Measurements from ENCODE around the gene TUG1.

TUG1 gene

DNA sequence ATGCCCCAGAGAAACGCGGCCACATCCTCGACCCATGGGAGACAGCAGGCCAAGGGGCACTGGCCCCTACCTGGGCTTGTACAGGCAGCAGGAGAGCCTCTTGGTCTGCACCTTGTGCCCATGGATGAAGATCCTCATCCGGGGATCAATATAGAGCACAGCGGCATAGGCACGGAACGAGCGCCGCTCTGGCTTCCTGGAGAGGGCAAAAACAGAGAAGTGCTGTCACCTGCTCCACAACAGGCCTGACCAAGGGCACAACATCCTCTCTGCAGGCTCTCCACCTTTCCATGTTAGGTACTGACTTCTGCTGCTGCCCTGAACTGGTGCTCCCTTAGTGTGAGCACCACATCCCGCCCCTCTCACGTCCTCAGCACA, 27.7 kb upstream of the TUG1 start:
- Histone ChIP-seq H3K14ac (ENCODE audit: low read length in 2 of 2) (no peak overlapping the region), H2BK5ac (ENCODE audit: low read depth, low read length, poor library complexity, severe bottlenecking) (no peak overlapping the region), H3K9ac (ENCODE audit: low read length) (no peak overlapping the region), H4K8ac (ENCODE audit: low read length) (no peak overlapping the region), H3K4ac (ENCODE audit: low read depth in 1 of 2, low read length in 2 of 2) (no peak overlapping the region), H4K91ac (ENCODE audit: low read length) (no peak overlapping the region), H3K36me3 (ENCODE audit: control insufficient read depth in 1 of 2, insufficient read depth in 2 of 2, low read depth in 1 of 2, low read length in 2 of 2) (peaks cover 79 to 98% of the 10 kb centered on the region in 2 experiments), H2BK12ac (ENCODE audit: low read length in 2 of 2) (no peak overlapping the region), H3K9me3 (ENCODE audit: control insufficient read depth, low read length) (no peaks in the 10 kb centered on the region), H3K4me2 (ENCODE audit: low read length, poor library complexity, severe bottlenecking) (no peak overlapping the region), H3K27ac (ENCODE audit: low read length, poor library complexity, severe bottlenecking) (no peak overlapping the region), H2BK15ac (ENCODE audit: low read depth, poor library complexity, severe bottlenecking) (no peak overlapping the region), H3K4me1 (ENCODE audit: control insufficient read depth, insufficient read depth, low read depth, low read length) (no peaks in the 10 kb centered on the region), H3K18ac (ENCODE audit: low read depth in 1 of 2, low read length in 2 of 2) (no peak overlapping the region), H2BK120ac (ENCODE audit: low read depth, low read length) (no peak overlapping the region), H3K79me1 (replicated peaks; ENCODE audit: low read length, poor library complexity, severe bottlenecking) (peaks cover 38% of the 10 kb centered on the region), H2AK5ac (ENCODE audit: low read length, severe bottlenecking) (no peak overlapping the region), H3K4me3 (ENCODE audit: insufficient read depth in 1 of 2, low read depth in 1 of 2, low read length in 2 of 2) (no peak overlapping the region), H3K27me3 (ENCODE audit: control insufficient read depth in 1 of 2, insufficient read depth in 1 of 2, low read length in 2 of 2) (no peaks in the 10 kb centered on the region), H2AFZ (ENCODE audit: low read depth, low read length) (no peak overlapping the region), H3K23ac (ENCODE audit: low read length in 2 of 2) (no peak overlapping the region)
- 97% methylated on average over 11 of the region's 11 CpGs for WGBS
- no peak for DNase-seq

DNA sequence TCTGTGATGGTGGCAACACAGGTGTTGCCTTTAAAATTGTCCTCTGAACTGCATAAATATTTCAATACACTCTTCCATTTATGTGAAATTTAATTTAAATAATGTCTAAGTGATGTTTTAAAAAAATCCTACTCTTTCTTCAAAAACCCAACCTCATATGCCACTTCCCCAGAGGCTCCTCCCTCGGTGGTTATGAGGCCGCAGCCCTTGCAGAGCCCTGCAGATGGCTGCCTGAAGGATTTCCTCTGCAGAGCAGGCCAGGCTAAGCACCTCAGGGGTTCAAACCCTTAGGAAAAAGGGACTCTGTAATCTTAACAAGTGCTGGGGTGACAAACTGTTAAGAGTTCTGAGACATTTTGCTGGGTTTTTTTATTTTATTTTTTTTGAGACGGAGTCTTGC, 25.7 kb upstream of the TUG1 start:
- Histone ChIP-seq H3K27me3 (ENCODE audit: control insufficient read depth in 1 of 2, insufficient read depth in 1 of 2, low read length in 2 of 2) (no peaks in the 10 kb centered on the region), H2AK5ac (ENCODE audit: low read length, severe bottlenecking) (no peak overlapping the region), H4K8ac (ENCODE audit: low read length) (no peak overlapping the region), H2BK5ac (ENCODE audit: low read depth, low read length, poor library complexity, severe bottlenecking) (no peak overlapping the region), H3K18ac (ENCODE audit: low read depth in 1 of 2, low read length in 2 of 2) (no peak overlapping the region), H3K23ac (ENCODE audit: low read length in 2 of 2) (no peak overlapping the region), H4K91ac (ENCODE audit: low read length) (no peak overlapping the region), H3K4ac (ENCODE audit: low read depth in 1 of 2, low read length in 2 of 2) (no peak overlapping the region), H3K36me3 (ENCODE audit: control insufficient read depth in 1 of 2, insufficient read depth in 2 of 2, low read depth in 1 of 2, low read length in 2 of 2) (peaks cover 75 to 95% of the 10 kb centered on the region in 2 experiments), H3K79me1 (replicated peaks; ENCODE audit: low read length, poor library complexity, severe bottlenecking) (peaks cover 40% of the 10 kb centered on the region), H2BK12ac (ENCODE audit: low read length in 2 of 2) (no peak overlapping the region), H3K4me3 (ENCODE audit: insufficient read depth in 1 of 2, low read depth in 1 of 2, low read length in 2 of 2) (no peak overlapping the region), H2BK15ac (ENCODE audit: low read depth, poor library complexity, severe bottlenecking) (no peak overlapping the region), H3K9ac (ENCODE audit: low read length) (no peak overlapping the region), H3K4me1 (ENCODE audit: control insufficient read depth, insufficient read depth, low read depth, low read length) (no peaks in the 10 kb centered on the region), H3K9me3 (ENCODE audit: control insufficient read depth, low read length) (no peaks in the 10 kb centered on the region), H3K27ac (ENCODE audit: low read length, poor library complexity, severe bottlenecking) (no peak overlapping the region), H2AFZ (ENCODE audit: low read depth, low read length) (no peak overlapping the region), H3K4me2 (ENCODE audit: low read length, poor library complexity, severe bottlenecking) (no peak overlapping the region), H3K14ac (ENCODE audit: low read length in 2 of 2) (no peak overlapping the region), H2BK120ac (ENCODE audit: low read depth, low read length) (no peak overlapping the region)
- 97% methylated on average over 3 of the region's 3 CpGs for WGBS
- DNase-seq, result no peak

DNA sequence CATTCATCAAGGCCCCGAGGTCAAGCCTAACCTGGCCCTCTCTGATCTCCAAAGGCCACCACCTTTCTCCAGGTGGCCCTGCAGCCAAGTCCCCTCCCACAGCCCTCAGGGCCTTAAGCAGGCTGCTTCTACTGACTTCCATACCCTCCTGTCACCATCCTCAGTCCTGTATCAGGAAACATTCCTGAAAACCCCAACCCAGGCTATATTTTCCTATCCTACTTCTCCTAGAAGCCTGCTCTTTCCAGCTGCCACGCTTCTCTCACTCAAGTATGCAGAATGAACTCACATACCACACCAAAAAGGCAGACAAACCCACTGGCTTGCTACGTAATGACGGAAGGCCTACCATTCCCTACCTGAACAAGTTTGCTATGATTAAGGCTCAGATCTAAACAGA, 24.1 kb upstream of the TUG1 start:
- no peak overlapping the region for H3K14ac ChIP-seq (ENCODE audit: low read length in 2 of 2)
- no peaks in the 10 kb centered on the region for H3K4me1 ChIP-seq (ENCODE audit: control insufficient read depth, insufficient read depth, low read depth, low read length)

DNA sequence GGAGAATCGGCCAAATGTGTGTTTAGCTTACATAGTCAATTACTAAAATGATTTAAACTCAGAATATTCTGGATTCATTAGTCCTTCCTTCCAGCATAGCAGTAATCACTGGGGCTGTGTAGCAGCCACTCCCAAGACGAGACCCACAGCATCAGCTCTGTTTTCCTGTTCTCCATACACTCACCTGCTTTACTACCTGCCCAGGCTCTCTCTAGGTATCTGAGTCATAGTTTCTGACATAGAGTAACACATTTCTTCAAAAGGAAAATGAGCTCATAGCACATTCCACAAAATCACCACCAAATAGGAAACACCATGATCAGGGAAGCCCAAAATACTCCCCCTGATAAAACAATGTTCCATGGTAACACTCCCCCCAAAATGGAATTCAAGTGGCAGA, 23.4 kb upstream of the TUG1 start:
- Histone ChIP-seq H4K8ac (ENCODE audit: low read length) (no peak overlapping the region), H2AK5ac (ENCODE audit: low read length, severe bottlenecking) (no peak overlapping the region), H3K4me2 (ENCODE audit: low read length, poor library complexity, severe bottlenecking) (no peak overlapping the region), H3K9ac (ENCODE audit: low read length) (no peak overlapping the region), H3K4me1 (ENCODE audit: control insufficient read depth, insufficient read depth, low read depth, low read length) (no peaks in the 10 kb centered on the region), H3K23ac (ENCODE audit: low read length in 2 of 2) (no peak overlapping the region), H4K91ac (ENCODE audit: low read length) (no peak overlapping the region), H3K14ac (ENCODE audit: low read length in 2 of 2) (no peak overlapping the region), H2BK120ac (ENCODE audit: low read depth, low read length) (no peak overlapping the region), H3K27me3 (ENCODE audit: control insufficient read depth in 1 of 2, insufficient read depth in 1 of 2, low read length in 2 of 2) (no peaks in the 10 kb centered on the region), H3K27ac (ENCODE audit: low read length, poor library complexity, severe bottlenecking) (no peak overlapping the region), H3K4me3 (ENCODE audit: insufficient read depth in 1 of 2, low read depth in 1 of 2, low read length in 2 of 2) (no peak overlapping the region), H3K9me3 (ENCODE audit: control insufficient read depth, low read length) (no peaks in the 10 kb centered on the region), H2BK12ac (ENCODE audit: low read length in 2 of 2) (no peak overlapping the region), H2AFZ (ENCODE audit: low read depth, low read length) (no peak overlapping the region), H3K79me1 (replicated peaks; ENCODE audit: low read length, poor library complexity, severe bottlenecking) (peaks cover 39% of the 10 kb centered on the region), H2BK15ac (ENCODE audit: low read depth, poor library complexity, severe bottlenecking) (no peak overlapping the region), H2BK5ac (ENCODE audit: low read depth, low read length, poor library complexity, severe bottlenecking) (no peak overlapping the region), H3K36me3 (ENCODE audit: control insufficient read depth in 1 of 2, insufficient read depth in 2 of 2, low read depth in 1 of 2, low read length in 2 of 2) (peaks cover 72 to 97% of the 10 kb centered on the region in 2 experiments), H3K18ac (ENCODE audit: low read depth in 1 of 2, low read length in 2 of 2) (no peak overlapping the region), H3K4ac (ENCODE audit: low read depth in 1 of 2, low read length in 2 of 2) (no peak overlapping the region)
- no peak for DNase-seq
- WGBS, result 93% methylated on average over 2 of the region's 2 CpGs

More for the DNA sequence above, 24.1 kb upstream of the TUG1 start:
- Histone ChIP-seq H2AFZ (ENCODE audit: low read depth, low read length) (no peak overlapping the region), H2BK12ac (ENCODE audit: low read length in 2 of 2) (no peak overlapping the region), H3K79me1 (replicated peaks; ENCODE audit: low read length, poor library complexity, severe bottlenecking) (peaks cover 38% of the 10 kb centered on the region), H4K8ac (ENCODE audit: low read length) (no peak overlapping the region), H3K4me3 (ENCODE audit: insufficient read depth in 1 of 2, low read depth in 1 of 2, low read length in 2 of 2) (no peak overlapping the region), H3K23ac (ENCODE audit: low read length in 2 of 2) (no peak overlapping the region), H2AK5ac (ENCODE audit: low read length, severe bottlenecking) (no peak overlapping the region), H3K4me2 (ENCODE audit: low read length, poor library complexity, severe bottlenecking) (no peak overlapping the region), H3K9ac (ENCODE audit: low read length) (no peak overlapping the region), H2BK5ac (ENCODE audit: low read depth, low read length, poor library complexity, severe bottlenecking) (no peak overlapping the region), H3K9me3 (ENCODE audit: control insufficient read depth, low read length) (no peaks in the 10 kb centered on the region), H3K27me3 (ENCODE audit: control insufficient read depth in 1 of 2, insufficient read depth in 1 of 2, low read length in 2 of 2) (no peaks in the 10 kb centered on the region), H3K18ac (ENCODE audit: low read depth in 1 of 2, low read length in 2 of 2) (no peak overlapping the region), H4K91ac (ENCODE audit: low read length) (no peak overlapping the region), H2BK120ac (ENCODE audit: low read depth, low read length) (no peak overlapping the region), H3K27ac (ENCODE audit: low read length, poor library complexity, severe bottlenecking) (no peak overlapping the region), H2BK15ac (ENCODE audit: low read depth, poor library complexity, severe bottlenecking) (no peak overlapping the region), H3K36me3 (ENCODE audit: control insufficient read depth in 1 of 2, insufficient read depth in 2 of 2, low read depth in 1 of 2, low read length in 2 of 2) (peaks cover 75 to 97% of the 10 kb centered on the region in 2 experiments), H3K4ac (ENCODE audit: low read depth in 1 of 2, low read length in 2 of 2) (no peak overlapping the region)
- no peak for DNase-seq
- WGBS, result 95% methylated on average over 4 of the region's 4 CpGs
